Nucleus accumbens (tissue), 56 donors: ENCODE data around the gene PTPRM.

Source experiments
- DNase-seq, 56 donors: peaks; one replicate each; lab custom pipeline; 2025; lab: John Stamatoyannopoulos, UW

PTPRM gene

GRCh38 chr18:7787339-7787738 lies 220.2 kb downstream of the PTPRM start:
- no peak for DNase-seq

- peak in 2 of 56 donors; percentile 10 to 24 for DNase-seq
Measured at GRCh38 chr18:7789856-7790552, 222.9 kb downstream of the PTPRM start.

GRCh38 chr18:7793100-7793499 lies 226.0 kb downstream of the PTPRM start:
- DNase-seq = no peak

GRCh38 chr18:7803956-7804469 lies 236.9 kb downstream of the PTPRM start:
- no peak for DNase-seq

- no peak for DNase-seq
Measured at GRCh38 chr18:7805096-7805495, 238.0 kb downstream of the PTPRM start.

GRCh38 chr18:7805880-7806279 lies 238.8 kb downstream of the PTPRM start:
- DNase-seq = no peak

GRCh38 chr18:7807936-7808453 lies 240.9 kb downstream of the PTPRM start:
- DNase-seq = no peak

- DNase-seq = no peak
Measured at GRCh38 chr18:7808992-7809391, 241.9 kb downstream of the PTPRM start.

GRCh38 chr18:7809455-7809854 lies 242.3 kb downstream of the PTPRM start:
- no peak for DNase-seq

- no peak for DNase-seq
Measured at GRCh38 chr18:7809978-7810377, 242.9 kb downstream of the PTPRM start.

- DNase-seq = no peak
Measured at GRCh38 chr18:7812431-7813063, 245.4 kb downstream of the PTPRM start.

- DNase-seq = no peak
Measured at GRCh38 chr18:7813131-7813530, 246.0 kb downstream of the PTPRM start.

- no peak for DNase-seq
Measured at GRCh38 chr18:7814754-7815315, 247.7 kb downstream of the PTPRM start.

- DNase-seq = no peak
Measured at GRCh38 chr18:7815787-7816186, 248.7 kb downstream of the PTPRM start.

GRCh38 chr18:7817575-7818230 lies 250.6 kb downstream of the PTPRM start:
- DNase-seq = no peak

GRCh38 chr18:7821784-7822183 lies 254.7 kb downstream of the PTPRM start:
- no peak for DNase-seq

- no peak for DNase-seq
Measured at GRCh38 chr18:7822435-7823331, 255.6 kb downstream of the PTPRM start.

- peak in 1 of 56 donors; percentile 2 for DNase-seq
Measured at GRCh38 chr18:7824970-7825369, 257.9 kb downstream of the PTPRM start.

- no peak for DNase-seq
Measured at GRCh38 chr18:7830468-7830867, 263.4 kb downstream of the PTPRM start.

GRCh38 chr18:7839548-7839947 lies 272.4 kb downstream of the PTPRM start:
- DNase-seq = no peak
